Spinal cord (tissue), 10 donors: ENCODE results near the gene COL7A1. TPM values are rescaled to one million over a fixed set of nuclear protein-coding genes. Genes with fewer than 3 reads are reported as not detected.
"Not testable (repeated sequence)": the region's sequence is repeated elsewhere in the genome, so short reads cannot be mapped to it uniquely, and the experiment has no call there.

Experiments used
- DNase-seq, 6 donors: peaks; one replicate each; pipeline versions ENCODE4 v3.0.0 to v3.0.0-alpha.2; 2013 to 2015; ENCODE audit warnings: low spot score in 6 of 6, low read depth in 4 of 6
- H3K27ac ChIP-seq: one replicate; pipeline ENCODE4 v1.5.1; 2013; ENCODE audit warnings: low read depth, low read length, control low read depth
- H3K27me3 ChIP-seq: one replicate; pipeline ENCODE4 v1.6.1; 2013; ENCODE audit warnings: low read length; ENCODE audit not compliant: control insufficient read depth, insufficient read depth
- H3K36me3 ChIP-seq: one replicate; pipeline ENCODE4 v1.6.1; 2013; ENCODE audit warnings: low read length; ENCODE audit not compliant: control insufficient read depth, insufficient read depth
- H3K4me1 ChIP-seq: one replicate; pipeline ENCODE4 v1.6.1; 2013; ENCODE audit warnings: low read length; ENCODE audit not compliant: control insufficient read depth, insufficient read depth
- H3K4me3 ChIP-seq: one replicate; pipeline ENCODE4 v1.5.1; 2013; ENCODE audit warnings: low read depth, low read length, control low read depth
- H3K9me3 ChIP-seq: one replicate; pipeline ENCODE4 v1.6.1; 2013; ENCODE audit warnings: low read length; ENCODE audit not compliant: control insufficient read depth, insufficient read depth
- WGBS: methylation state at CpG from one replicate; pipeline ENCODE4 v1.1.5; 2013; ENCODE audit warnings: missing lambda C conversion rate; ENCODE audit not compliant: insufficient coverage; 5-methylcytosine and 5-hydroxymethylcytosine counted together
- polyA plus RNA-seq, 2 donors: library from polyadenylated mRNA; unstranded; fragments of 120-200 nt; gene quantifications; one replicate each; pipeline ENCODE4 v1.2.1, GENCODE V29; 2013; ENCODE audit not compliant: insufficient read length in 2 of 2
- total RNA-seq, 2 donors: library from RNA; depleted of rRNA in 1 of 2; stranded (reverse); fragments of 120-200 nt in 1 of 2; fragments of >200 nt in 1 of 2; gene quantifications; one replicate each; pipeline versions ENCODE4 v1.2.3 to v1.2.4, GENCODE V29; 2013 to 2014
- donor health status: healthy.

The COL7A1 gene
- total and polyA plus RNA-seq, 4 donors: 8.4 to 30.9 (median 25.0) TPM

- 94% methylated on average over 18 of the region's 19 CpGs for WGBS
- DNase-seq: no peak
- Histone ChIP-seq H3K4me3 (no peak overlapping the region), H3K27me3 (no peaks in the 10 kb centered on the region), H3K27ac (no peak overlapping the region), H3K4me1 (no peaks in the 10 kb centered on the region), H3K9me3 (no peaks in the 10 kb centered on the region), H3K36me3 (peaks cover 67% of the 10 kb centered on the region)
Measured at GRCh38 chr3:48536116-48536515, 59.0 kb downstream of the COL7A1 start.

GRCh38 chr3:48535578-48535977, 59.6 kb downstream of the COL7A1 start:
- Histone ChIP-seq H3K36me3 (peaks cover 67% of the 10 kb centered on the region), H3K4me3 (no peak overlapping the region), H3K27me3 (no peaks in the 10 kb centered on the region), H3K27ac (no peak overlapping the region), H3K4me1 (no peaks in the 10 kb centered on the region), H3K9me3 (no peaks in the 10 kb centered on the region)
- WGBS: 95% methylated on average over 4 of the region's 4 CpGs
- DNase-seq: no peak

- no peak for DNase-seq
- Histone ChIP-seq H3K9me3 (no peaks in the 10 kb centered on the region), H3K4me3 (no peak overlapping the region), H3K27me3 (no peaks in the 10 kb centered on the region), H3K4me1 (no peaks in the 10 kb centered on the region), H3K36me3 (peaks cover 57% of the 10 kb centered on the region), H3K27ac (no peak overlapping the region)
- no CpG with 5 or more reads among the region's 2 CpGs for WGBS
Measured at GRCh38 chr3:48532977-48533337, 62.2 kb downstream of the COL7A1 start.

GRCh38 chr3:48532271-48532976, 62.7 kb downstream of the COL7A1 start:
- peak in 3 of 6 donors; percentile 5 to 53 (median 19) for DNase-seq

GRCh38 chr3:48530701-48531100, 64.4 kb downstream of the COL7A1 start:
- H3K27me3 ChIP-seq, H3K4me3 ChIP-seq, H3K4me1 ChIP-seq, DNase-seq, H3K9me3 ChIP-seq, H3K27ac ChIP-seq: not testable (repeated sequence)
- WGBS: 89% methylated on average over 3 of the region's 4 CpGs
- H3K36me3 ChIP-seq: peaks cover 54% of the 10 kb centered on the region

More at GRCh38 chr3:48532271-48532976, 62.7 kb downstream of the COL7A1 start:
- Histone ChIP-seq H3K4me1 (no peaks in the 10 kb centered on the region), H3K27me3 (no peaks in the 10 kb centered on the region), H3K9me3 (no peaks in the 10 kb centered on the region), H3K27ac (no peak overlapping the region), H3K36me3 (peaks cover 58% of the 10 kb centered on the region), H3K4me3 (no peak overlapping the region)
- WGBS: no CpG with 5 or more reads among the region's 6 CpGs

GRCh38 chr3:48528754-48529153, 66.4 kb downstream of the COL7A1 start:
- Histone ChIP-seq H3K4me1 (no peaks in the 10 kb centered on the region), H3K36me3 (peaks cover 49% of the 10 kb centered on the region), H3K27ac (no peak overlapping the region), H3K27me3 (no peaks in the 10 kb centered on the region), H3K9me3 (no peaks in the 10 kb centered on the region), H3K4me3 (no peak overlapping the region)
- WGBS: 100% methylated on average over 1 of the region's 3 CpGs
- no peak for DNase-seq

GRCh38 chr3:48528048-48528447, 67.1 kb downstream of the COL7A1 start:
- no peaks in the 10 kb centered on the region for H3K9me3 ChIP-seq
- no peaks in the 10 kb centered on the region for H3K4me1 ChIP-seq
- H3K27ac ChIP-seq: no peak overlapping the region
- no peaks in the 10 kb centered on the region for H3K27me3 ChIP-seq
- DNase-seq: no peak
- no peak overlapping the region for H3K4me3 ChIP-seq
- WGBS: 96% methylated on average over 3 of the region's 9 CpGs
- H3K36me3 ChIP-seq: peaks cover 51% of the 10 kb centered on the region

- H3K4me1 ChIP-seq: no peaks in the 10 kb centered on the region
- H3K36me3 ChIP-seq: peaks cover 71% of the 10 kb centered on the region
- WGBS: 90% methylated on average over 6 of the region's 9 CpGs
- H3K4me3 ChIP-seq: no peak overlapping the region
- no peaks in the 10 kb centered on the region for H3K27me3 ChIP-seq
- H3K27ac ChIP-seq: no peak overlapping the region
- no peak for DNase-seq
- H3K9me3 ChIP-seq: no peaks in the 10 kb centered on the region
Measured at GRCh38 chr3:48524970-48525369, 70.2 kb downstream of the COL7A1 start.

GRCh38 chr3:48521635-48522034, 73.5 kb downstream of the COL7A1 start:
- 100% methylated on average over 4 of the region's 6 CpGs for WGBS
- H3K9me3 ChIP-seq: no peaks in the 10 kb centered on the region
- DNase-seq: no peak
- H3K27me3 ChIP-seq: no peaks in the 10 kb centered on the region
- H3K27ac ChIP-seq: no peak overlapping the region
- H3K4me1 ChIP-seq: no peaks in the 10 kb centered on the region
- peaks cover 75% of the 10 kb centered on the region for H3K36me3 ChIP-seq
- H3K4me3 ChIP-seq: no peak overlapping the region

GRCh38 chr3:48519277-48519643, 75.9 kb downstream of the COL7A1 start:
- DNase-seq: no peak
- no peaks in the 10 kb centered on the region for H3K4me1 ChIP-seq
- no peaks in the 10 kb centered on the region for H3K9me3 ChIP-seq
- H3K36me3 ChIP-seq: peaks cover 55% of the 10 kb centered on the region
- 94% methylated on average over 8 of the region's 9 CpGs for WGBS
- no peaks in the 10 kb centered on the region for H3K27me3 ChIP-seq
- H3K4me3 ChIP-seq: no peak overlapping the region
- no peak overlapping the region for H3K27ac ChIP-seq
